Vagina (tissue), 2 donors: Measurements from ENCODE around the gene IDE.

Source experiments
- CTCF ChIP-seq, 3 experiments: fragments of 450-650 bp in 2 of 3; fragments of 200-600 bp in 1 of 3; sonication (generic) in 1 of 3; IDR thresholded peaks; one replicate each; pipeline ENCODE4 v1.5.1; 2017 to 2019; ENCODE audit warnings: antibody characterized with exemption in 3 of 3, mild to moderate bottlenecking in 2 of 3, moderate library complexity in 2 of 3
- POLR2AphosphoS5 ChIP-seq, 2 donors: sonication (generic); formaldehyde crosslinking; IDR thresholded peaks; one replicate each; pipeline ENCODE4 v1.9.0; 2017; ENCODE audit warnings: antibody characterized with exemption in 2 of 2, mild to moderate bottlenecking in 2 of 2, low read depth in 1 of 2; ENCODE audit not compliant: insufficient read depth in 1 of 2

GRCh38 chr10:92486637-92487036 is 87.3 kb downstream of the IDE start:
- TF ChIP-seq CTCF (IDR thresholded peaks at IDR 0.05) (no peak), POLR2AphosphoS5 (IDR thresholded peaks at IDR 0.05; ENCODE audit: insufficient read depth in 1 of 2, low read depth in 1 of 2) (no peak)
